HG02973 (cell line): Measurements from ENCODE around the gene COL21A1.

Experiments used
- ATAC-seq: cut with Tn5 transposase; IDR thresholded peaks from one replicate; pipeline ENCODE4 v1.9.1; 2021; ENCODE audit warnings: moderate library complexity; ENCODE audit not compliant: unreplicated experiment

The COL21A1 gene

DNA sequence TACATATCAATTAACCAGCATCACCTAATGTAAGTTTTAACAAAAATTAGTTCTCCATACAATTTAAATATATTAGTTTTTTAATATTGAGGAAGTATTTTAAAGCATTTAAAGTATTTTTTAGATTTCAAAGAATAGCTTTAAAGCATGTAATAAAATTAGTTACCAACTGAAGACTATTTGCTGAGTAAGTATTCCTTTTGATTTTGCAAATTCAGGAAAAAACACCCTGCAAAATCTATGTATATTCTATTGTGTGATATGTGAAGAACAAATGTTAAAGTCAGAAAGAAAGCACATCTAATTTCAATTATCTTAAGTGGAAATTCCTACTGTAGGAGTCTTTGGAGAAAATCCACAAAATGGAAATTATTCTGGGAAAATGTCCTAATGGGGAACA, 107.3 kb downstream of the COL21A1 start:
- no peak for ATAC-seq

DNA sequence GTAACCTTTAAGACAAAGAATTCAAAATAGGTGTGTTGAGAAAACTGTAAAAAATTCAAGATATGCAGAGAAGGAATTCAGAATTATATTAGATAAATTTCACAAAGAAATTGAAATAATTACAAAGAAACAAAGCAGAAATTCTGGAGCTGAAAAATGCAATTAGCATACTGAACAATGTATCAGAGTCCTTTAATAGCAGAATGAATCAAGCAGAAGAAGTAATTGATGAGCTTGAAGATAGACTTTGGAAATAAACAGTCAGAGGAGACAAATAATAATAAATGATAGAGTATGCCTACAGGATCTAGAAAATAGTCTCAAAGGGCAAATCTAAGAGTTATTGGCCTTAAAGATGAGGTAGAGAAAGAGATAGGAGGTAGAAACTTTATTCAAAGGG, 131.7 kb downstream of the COL21A1 start:
- ATAC-seq, result no peak

DNA sequence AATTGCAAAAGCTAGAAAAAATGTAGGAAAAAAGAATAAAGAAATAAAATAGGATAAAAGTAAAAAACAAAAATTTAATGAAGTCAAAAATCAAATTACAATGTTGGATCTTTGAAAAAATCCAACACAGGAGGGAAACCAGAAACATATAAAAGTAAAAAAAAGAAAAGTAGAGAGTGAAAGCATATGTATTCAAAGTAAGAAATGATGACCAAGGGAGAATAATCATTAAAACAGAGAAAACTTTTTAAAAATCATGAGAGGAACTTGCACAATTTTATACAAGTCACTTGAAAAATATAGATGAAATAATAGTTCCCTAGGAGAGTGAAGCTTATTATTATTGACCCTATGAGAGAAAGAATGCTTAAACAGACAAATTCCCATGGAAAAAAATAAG, 138.2 kb downstream of the COL21A1 start:
- ATAC-seq, result no peak

DNA sequence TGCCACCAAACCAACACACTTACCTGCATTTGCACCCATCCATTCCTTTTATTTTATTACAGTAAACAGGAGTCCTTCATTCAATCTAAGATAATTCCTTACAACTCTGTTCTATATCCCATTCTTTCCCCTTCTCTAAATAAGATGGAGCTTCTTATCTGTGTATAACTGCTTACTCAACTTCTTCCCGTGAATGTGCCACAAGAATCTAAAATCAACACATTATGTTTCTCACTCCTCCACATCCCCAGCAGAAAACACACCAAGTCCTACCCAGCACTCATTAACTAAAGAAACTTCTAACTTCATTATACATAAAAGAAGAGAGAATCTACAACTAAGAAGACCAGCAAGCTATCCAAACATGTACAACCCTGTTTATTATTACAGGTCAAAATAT, 141.1 kb downstream of the COL21A1 start:
- ATAC-seq, result no peak

DNA sequence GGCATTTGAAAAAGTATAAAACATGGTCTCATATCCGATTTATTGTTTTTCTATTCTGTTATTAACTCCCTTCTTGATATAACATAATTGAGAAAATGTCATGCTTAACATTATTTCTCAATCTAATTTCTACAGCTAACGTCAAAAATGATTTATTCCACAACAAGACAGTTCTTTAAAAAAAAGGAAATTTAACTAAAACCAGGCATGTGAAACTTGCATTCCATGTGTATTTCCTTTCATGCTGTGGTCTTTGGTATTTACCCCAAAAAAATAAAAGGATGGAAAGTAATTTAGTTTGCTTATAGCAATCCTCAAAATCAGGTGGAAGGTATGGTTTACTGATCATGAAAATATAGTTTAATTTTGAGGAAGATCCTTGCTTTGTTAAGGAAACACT, 142.8 kb downstream of the COL21A1 start:
- ATAC-seq, result no peak

DNA sequence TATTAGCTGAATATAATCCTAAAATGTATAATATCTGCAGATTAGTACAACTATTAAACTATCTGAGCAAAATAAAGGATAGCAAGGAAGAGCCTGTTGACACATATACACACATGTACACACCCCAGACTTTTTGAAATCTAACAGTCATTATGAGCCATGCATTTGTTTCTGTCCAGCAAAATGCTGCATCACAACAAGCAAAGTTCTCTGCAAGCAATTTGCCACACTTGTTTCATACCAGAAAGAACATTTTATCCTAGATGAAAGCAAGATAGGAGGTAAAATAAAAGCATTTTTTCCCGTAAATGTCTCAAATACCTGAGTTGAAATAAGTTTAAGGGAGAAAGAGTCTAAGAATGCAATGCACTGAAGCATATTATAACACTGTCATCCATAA, 145.2 kb downstream of the COL21A1 start:
- ATAC-seq, result no peak

DNA sequence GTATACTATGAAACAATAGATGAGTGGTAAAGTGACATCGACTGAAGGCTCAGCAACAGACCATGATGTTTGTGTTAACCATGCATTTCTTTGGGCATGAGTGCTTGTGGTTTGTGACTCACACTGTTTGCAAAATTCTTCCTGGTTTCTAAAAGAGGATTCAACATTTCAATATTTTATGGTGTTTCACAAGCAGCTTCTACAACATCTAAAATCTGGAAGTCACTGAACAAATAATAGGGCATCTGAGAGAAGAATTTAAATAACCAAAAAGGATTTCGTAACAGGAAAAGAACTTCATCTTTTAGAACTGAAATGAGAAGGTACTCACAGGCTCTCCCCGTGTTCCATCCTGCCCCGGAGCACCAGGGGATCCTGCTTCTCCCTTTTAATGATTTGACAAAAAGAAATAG, 146.2 kb downstream of the COL21A1 start:
- no peak for ATAC-seq

DNA sequence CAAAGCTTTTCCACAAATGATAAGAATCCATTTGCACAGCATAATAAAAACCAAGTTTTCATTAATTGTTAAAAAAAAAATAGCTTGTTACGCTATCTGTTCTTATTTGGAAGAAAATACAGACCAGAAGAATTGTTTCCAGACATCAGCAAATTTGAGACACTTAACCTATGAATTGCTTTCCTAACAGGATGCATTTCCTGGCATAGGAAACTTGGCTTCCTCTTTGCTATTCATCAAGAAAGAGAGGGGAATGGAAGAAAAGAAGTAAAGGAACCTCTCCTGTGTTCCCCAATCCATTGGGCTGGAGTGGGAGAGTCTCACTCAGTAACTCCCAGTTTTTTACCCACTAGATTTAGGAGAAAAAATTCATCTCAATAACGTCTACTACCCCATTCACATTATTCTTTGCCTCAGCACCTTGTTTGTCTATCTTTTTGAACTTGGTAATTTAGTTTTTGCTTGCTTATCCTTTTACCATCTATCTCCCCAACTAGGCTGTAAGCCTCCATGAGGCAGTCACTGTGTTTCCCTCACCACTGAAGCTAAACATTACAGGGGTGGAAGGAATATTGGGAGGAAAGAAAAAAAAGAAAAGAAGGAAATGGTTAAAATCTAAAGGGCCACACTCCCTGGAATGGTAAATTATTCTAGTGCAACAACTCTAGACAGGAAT, 150.3 kb downstream of the COL21A1 start:
- no peak for ATAC-seq

DNA sequence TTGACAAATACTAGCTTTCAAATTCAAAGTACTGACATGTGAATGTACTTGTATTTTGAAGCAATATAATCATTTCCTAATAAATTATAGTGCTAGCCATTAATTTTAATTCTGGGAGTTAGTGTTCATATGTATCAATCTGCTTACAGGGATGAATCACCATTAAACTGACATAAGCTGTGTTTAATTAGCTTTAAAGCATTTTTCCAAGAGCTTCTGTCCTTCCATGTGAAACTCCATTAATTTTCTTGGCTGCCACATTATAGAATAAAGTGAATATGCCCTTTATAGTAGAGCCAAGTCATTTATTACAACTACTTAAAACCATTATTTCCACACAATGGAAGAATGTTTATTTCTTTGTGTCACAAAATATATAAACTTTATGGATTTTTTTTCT, 150.8 kb downstream of the COL21A1 start:
- ATAC-seq, result no peak

DNA sequence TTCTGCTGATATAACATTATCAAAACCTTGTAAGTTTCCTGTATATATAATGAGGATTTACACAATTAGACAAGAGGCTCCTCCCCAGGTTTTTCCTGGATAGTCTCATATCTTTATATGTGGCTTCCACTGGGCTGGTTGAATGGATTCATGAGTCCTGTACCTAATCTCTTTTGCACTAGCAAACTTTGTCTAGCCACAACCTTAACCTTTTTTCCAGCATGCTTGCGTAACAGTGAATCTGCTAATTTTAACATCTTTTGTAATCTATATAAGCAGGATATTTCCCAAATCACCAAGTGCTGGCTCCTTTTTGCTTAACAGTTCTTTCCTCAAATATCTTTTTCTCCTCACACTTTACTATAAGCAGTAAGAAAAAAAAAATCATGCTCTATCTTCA, 153.6 kb downstream of the COL21A1 start:
- no peak for ATAC-seq

DNA sequence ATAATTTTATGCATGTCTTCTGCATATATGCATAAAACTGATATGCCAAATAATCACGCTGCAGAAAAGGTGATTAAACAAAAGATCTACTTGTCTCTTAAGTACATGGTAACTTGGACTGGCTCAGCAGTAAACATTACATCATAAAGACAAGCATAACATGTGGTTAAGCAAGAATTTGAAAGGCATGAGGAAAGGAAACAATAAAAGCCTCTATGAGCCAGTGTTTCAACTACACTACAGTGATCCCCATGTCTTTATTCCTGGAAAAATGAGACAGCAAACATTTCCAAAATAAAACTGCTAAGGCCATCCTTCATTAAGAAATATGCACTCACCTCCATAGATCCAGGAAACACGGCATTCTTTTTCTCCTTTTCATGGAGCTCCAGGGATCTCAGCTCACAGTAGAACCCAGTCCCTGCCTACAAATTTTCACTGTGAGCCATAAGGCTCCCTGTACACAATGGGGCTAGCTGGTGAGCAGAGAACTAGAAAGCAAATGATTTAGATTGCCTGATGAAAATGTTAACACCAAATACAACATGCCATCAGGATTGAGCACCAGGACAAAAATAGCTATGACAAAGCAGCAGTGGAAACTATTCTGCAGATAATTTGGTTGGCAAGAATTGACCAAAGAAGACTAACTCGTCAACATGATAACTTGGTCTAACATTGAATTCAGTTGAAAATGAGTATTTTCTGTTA, 156.1 kb downstream of the COL21A1 start:
- ATAC-seq, result no peak

DNA sequence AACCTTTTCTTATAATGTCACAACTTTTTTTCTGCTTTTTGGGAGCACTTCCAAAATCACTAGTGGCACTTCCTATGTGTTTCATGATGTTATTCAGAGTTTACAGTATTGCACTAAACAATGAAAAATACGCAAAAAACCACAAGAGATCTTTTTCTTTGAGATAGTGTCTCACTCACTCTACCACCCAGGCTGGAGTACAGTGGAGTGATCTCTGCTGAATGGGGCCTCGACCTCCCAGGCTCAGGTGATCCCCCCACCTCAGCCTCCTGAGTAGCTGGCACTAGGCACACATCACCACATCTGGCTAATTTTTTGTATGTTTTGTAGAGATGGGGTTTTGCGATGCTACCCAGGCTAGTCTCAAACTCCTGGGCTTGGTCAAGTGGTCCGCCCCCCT, 158.7 kb downstream of the COL21A1 start:
- ATAC-seq, result no peak

DNA sequence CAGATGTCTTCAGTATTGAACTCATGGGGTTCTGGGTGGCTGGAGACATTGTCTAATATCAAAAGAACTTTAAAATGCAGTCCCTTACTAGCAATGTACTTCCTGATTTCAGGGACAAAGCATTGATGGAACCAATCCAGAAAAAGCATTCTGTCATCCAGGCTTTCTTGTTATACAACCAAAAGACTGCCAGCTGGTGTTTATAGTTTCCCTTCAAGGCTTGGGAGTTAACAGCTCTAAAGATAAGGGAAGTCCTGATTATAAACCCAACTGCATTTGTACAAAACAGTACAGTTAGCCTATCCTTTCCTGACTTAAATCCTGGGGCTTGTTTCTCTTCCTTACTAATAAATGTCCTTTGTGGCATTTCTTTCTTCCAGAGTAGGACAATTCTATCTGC, 160.0 kb downstream of the COL21A1 start:
- ATAC-seq, result no peak

DNA sequence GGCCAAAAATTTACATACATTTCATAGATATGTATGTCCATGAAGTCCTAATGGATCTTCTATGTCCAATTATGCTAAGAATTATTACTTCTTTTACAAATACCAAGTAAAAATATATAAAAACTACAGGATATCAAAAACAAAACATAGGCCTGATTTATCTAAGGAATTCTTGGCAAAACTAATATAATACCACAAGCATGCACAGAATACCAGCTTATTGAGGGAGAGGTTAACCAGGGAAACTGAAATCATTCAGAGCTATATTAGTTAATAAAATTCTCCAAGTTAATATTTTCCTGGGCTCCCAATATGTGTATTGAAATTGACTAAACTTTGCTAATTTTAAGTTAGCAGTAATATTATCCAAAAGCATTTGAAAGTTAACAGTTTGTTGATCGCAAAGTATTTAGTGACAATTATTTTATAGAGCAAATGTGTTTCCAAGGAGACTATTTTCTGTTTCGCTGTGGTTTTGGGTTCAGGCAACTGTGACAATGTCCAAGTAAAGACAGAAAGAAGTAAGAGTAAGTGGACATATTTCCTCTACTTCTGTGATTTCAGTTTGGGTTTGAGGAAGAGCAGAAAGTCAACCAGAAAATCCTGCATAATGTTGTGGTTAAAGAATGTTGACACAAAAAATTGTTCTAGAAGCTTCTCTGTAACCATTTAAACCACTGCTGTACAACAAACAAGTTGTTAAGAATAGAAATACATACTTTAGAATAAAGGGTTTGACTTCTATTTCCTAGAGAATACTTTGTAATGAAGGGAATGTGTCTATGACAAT, 167.4 kb downstream of the COL21A1 start:
- no peak for ATAC-seq

DNA sequence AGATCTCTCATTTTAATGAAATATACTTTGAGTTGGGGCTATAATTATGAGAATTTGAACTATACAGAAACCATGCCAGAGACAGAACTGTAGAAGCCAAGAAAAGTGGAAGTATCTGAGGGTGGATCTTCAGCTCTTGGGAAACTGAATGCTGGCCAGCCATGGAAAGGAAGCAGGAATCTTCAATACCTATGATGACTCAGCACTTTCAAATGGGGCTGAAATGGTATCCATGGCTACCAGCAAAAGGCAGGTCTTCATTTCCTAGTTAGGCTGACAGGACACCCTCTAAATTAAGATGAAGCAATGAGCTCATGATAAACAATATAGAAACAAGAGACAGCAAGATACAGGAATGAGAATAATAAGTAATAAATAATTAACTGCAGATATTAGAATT, 171.3 kb downstream of the COL21A1 start:
- ATAC-seq, result no peak

DNA sequence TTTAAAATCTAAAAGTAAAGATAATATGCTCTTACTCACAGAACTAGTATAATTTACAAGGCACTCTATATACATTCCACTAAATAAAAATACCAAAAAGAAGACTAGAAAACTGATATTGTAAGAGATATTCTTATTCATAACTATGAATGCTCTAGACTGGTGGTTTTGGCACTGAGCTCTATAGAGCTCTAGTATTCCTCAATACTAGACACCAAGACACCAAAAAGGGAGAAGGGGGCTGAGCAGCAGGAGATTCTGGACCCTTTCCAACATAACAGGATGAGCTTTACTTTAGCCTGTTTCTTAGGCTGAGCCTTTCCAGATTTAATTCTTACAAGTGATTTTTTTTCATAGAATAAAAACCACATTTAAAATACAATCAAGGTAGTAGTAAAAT, 173.6 kb downstream of the COL21A1 start:
- ATAC-seq, result no peak

DNA sequence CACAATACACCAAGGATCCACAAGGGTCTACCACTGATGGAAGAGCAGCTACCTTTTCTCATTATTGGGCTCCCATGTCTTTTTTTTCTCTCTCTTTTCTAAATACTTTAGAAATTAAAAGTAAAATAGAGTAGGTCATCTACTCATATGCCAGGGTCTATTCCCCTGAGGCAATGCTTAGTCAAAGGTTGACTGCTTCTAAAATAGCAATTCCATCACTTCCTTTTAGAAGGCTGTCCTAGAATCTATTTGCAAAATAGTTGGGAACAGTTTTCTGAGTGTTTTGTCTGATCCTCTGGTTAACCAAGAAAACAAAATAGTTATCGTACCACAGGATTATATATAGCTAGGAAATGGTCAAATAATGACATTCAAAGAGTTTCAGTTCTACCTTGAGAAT, 174.1 kb downstream of the COL21A1 start:
- ATAC-seq, result no peak

DNA sequence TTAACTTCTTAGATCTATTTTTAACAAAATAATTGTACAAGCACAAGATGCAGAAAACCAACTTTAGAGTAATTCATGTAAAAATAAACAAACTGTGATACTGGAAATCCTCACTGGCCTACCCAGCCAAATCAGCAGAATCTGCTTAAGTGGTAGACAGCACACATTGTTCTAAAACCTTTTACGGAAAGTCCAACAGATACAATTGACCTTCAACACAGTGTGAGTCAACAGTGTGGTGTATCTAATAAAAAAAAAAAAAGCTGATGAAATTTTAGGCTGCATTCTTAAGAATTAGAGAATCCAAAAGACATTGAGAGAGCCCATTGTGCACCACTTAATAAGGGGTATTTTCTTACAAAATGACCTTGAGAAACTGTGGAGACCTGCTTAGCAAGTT, 174.5 kb downstream of the COL21A1 start:
- ATAC-seq, result no peak

DNA sequence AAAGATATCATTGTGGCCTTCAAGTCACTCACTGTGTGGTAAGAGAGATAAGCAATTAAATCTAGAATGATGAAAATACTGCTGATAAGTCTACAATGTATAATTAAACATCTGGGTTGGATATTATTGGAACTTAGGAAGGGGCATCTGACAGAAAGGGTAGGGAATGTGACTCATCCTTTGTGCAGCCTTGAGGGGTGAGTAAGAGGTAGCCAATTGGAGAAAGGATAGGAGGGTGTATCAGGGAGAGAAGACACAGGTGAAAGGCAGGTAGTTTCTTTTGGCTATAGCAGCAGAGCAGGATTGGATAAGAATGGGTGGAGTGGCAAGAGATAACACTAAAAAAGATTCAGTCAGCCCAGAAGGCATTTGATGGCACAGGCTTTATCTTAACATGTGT, 182.0 kb downstream of the COL21A1 start:
- no peak for ATAC-seq

DNA sequence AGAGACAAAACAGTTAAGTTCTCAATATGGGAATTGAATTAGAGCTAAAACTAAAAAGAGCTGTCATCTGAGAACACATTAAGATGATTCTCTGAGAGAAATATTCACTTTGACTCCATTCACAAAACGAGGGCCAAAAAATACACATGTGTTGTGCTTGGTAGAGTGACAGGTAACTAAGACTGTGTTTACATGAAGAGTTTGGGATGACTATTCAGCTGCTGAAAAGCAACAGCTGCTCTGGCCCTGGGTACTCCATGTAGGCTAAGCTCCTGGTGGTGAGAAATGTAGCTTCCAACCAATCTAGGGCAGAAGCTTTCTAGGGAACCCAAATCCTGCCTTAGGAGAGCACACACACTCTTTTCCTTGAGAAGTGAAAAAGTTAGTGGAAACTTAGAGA, 184.5 kb downstream of the COL21A1 start:
- ATAC-seq, result no peak

DNA sequence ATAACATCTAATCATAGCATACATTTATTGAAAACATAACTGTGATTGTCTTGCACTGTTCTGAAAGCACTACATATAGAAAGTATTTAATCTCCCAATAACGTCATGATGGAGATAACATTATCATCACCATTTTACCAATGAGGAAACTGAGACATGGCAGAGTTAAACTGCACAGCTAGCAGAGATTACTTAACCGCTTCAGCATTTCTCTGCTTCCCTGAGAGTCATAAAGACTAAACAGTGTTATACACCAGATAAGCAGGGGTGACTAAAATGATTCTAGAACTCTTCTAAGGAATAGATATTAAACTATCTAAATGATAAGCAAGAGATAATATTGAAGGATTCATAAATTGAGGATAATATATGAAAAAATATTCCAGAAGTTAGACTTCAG, 188.7 kb downstream of the COL21A1 start:
- no peak for ATAC-seq

DNA sequence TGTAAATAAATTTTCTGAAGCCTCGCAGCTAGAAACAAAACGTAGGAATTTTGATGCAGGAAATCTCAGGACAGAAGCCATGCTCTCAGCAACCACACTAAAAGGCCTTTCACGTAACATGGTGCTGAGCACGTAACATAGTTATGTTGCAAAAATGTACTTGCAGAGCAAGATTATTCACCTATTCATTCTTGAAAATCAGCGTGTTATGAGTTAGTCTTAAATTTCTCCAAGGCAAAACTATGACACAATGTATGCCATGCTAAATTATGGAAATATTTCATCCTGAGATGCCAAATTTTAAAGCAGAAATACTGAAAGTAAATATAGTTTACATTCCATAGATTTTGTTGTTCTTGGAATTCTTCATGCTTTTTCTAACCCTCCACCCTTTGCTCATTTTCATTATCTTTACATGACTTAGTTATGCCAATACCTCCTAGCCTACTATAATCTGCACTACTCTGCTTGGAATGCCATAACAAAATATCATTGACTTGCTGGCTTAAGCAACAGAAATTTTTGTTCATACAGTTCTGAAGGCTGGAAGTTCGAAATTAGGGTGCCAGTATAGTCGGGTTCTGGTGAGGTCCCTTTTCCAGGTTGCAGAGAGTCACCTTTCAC, 192.2 kb downstream of the COL21A1 start:
- no peak for ATAC-seq
